Measurements from ENCODE around the gene LAS1L. TPM values are rescaled to one million over a fixed set of nuclear protein-coding genes. Genes with fewer than 3 reads are reported as not detected.
"Not testable (repeated sequence)": the region's sequence is repeated elsewhere in the genome, so short reads cannot be mapped to it uniquely, and the experiment has no call there.

LAS1L gene
- total RNA-seq, 1 donor from 2014 or later: 25.7 TPM

DNA sequence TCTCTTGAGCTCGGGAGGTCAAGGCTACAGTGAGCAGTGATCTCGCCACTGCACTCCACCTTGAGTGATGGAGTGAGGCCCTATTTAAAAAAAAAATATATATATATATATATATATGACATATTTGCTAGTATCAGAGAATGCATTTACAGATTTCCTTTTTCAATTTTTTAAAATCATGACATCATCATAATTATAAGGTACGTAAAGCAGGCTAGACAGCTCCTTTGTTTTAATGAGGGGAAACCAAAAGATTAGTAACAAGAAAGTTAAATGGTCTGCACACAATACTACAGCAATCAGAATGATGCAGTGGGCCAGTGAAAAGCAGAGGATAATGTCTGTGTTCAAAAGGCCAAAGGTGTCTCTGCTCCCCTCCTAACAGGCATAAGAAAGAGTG lies 43.0 kb downstream of the LAS1L start:
- intact Hi-C loops (cut with DNase I): no loop called here
- Histone ChIP-seq H3K4me1 (no peaks in the 10 kb centered on the region), H3K9me3 (no peaks in the 10 kb centered on the region), H3K4me3 (no peak overlapping the region), H3K27me3 (ENCODE audit: low read depth) (no peaks in the 10 kb centered on the region), H3K27ac (no peak overlapping the region), H3K36me3 (no peaks in the 10 kb centered on the region)
- DNase-seq: no peak
- ATAC-seq: no peak
- TF ChIP-seq, protein P1, sequence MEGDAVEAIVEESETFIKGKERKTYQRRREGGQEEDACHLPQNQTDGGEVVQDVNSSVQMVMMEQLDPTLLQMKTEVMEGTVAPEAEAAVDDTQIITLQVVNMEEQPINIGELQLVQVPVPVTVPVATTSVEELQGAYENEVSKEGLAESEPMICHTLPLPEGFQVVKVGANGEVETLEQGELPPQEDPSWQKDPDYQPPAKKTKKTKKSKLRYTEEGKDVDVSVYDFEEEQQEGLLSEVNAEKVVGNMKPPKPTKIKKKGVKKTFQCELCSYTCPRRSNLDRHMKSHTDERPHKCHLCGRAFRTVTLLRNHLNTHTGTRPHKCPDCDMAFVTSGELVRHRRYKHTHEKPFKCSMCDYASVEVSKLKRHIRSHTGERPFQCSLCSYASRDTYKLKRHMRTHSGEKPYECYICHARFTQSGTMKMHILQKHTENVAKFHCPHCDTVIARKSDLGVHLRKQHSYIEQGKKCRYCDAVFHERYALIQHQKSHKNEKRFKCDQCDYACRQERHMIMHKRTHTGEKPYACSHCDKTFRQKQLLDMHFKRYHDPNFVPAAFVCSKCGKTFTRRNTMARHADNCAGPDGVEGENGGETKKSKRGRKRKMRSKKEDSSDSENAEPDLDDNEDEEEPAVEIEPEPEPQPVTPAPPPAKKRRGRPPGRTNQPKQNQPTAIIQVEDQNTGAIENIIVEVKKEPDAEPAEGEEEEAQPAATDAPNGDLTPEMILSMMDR (IDR thresholded peaks at IDR 0.05): no peak

GRCh38 chrX:65488495-65488894 lies 46.1 kb downstream of the LAS1L start:
- Histone ChIP-seq H3K9me3 (no peaks in the 10 kb centered on the region), H3K27me3 (ENCODE audit: low read depth) (no peaks in the 10 kb centered on the region), H3K36me3 (no peaks in the 10 kb centered on the region), H3K4me3 (no peak overlapping the region), H3K4me1 (no peaks in the 10 kb centered on the region), H3K27ac (no peak overlapping the region)
- no peak for ATAC-seq
- DNase-seq: no peak
- TF ChIP-seq, protein P1 (IDR thresholded peaks at IDR 0.05): no peak
- intact Hi-C loops (cut with DNase I): no loop called here

DNA sequence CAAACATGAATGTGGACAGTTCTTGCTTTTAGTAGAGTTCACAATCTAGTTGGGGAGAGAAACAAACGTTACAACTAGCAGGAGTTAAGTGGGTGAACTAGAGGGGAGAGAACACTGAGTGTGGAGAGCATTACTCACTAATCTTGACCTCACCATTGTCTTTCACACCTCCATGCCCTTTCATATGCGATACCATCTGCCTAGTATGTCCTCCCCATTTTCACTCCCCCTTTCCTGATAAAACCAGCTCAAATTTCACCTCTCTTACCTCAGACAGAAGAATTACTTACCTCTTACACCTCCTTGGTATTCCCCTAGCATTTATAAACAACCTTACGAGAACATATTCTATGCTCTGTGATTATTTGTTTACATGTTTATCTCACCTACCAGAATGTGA lies 53.6 kb downstream of the LAS1L start:
- Histone ChIP-seq H3K27ac (no peak overlapping the region), H3K4me1 (no peaks in the 10 kb centered on the region), H3K27me3 (ENCODE audit: low read depth) (no peaks in the 10 kb centered on the region), H3K36me3 (no peaks in the 10 kb centered on the region), H3K9me3 (no peaks in the 10 kb centered on the region), H3K4me3 (no peak overlapping the region)
- no peak for ATAC-seq
- TF ChIP-seq, protein P1 (IDR thresholded peaks at IDR 0.05): no peak
- DNase-seq: no peak
- intact Hi-C loops (cut with DNase I): no loop called here

- H3K27ac ChIP-seq; intact Hi-C loops (cut with DNase I); H3K36me3 ChIP-seq; ATAC-seq; H3K9me3 ChIP-seq; H3K4me3 ChIP-seq; H3K27me3 ChIP-seq (ENCODE audit: low read depth); H3K4me1 ChIP-seq; DNase-seq: not testable (repeated sequence)
Observed at GRCh38 chrX:65479102-65479501, 55.5 kb downstream of the LAS1L start.

DNA sequence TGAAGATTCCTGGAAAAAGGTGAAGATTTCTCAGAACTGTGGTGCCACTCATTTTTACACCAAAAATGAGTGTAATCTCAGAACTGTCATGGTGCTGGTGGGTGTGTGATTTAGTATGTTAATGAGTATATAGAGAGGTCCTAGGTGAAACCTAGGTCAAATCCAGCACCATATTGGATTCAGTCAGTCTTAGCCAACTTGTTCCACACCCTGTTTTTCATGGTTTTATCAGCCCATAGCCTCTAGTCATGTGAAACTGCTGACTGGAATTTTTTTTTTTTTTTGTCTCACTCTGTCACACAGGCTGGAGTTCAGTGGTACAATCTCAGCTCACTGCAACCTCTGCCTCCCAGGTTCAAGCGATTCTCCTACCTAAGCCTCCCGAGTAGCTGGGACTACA lies 58.0 kb downstream of the LAS1L start:
- DNase-seq: no peak
- H3K4me3 ChIP-seq: no peak overlapping the region
- H3K27me3 ChIP-seq (ENCODE audit: low read depth): no peaks in the 10 kb centered on the region
- TF ChIP-seq, protein P1 (IDR thresholded peaks at IDR 0.05): no peak
- ATAC-seq: no peak
- no peaks in the 10 kb centered on the region for H3K36me3 ChIP-seq
- no peaks in the 10 kb centered on the region for H3K9me3 ChIP-seq
- no peaks in the 10 kb centered on the region for H3K4me1 ChIP-seq
- intact Hi-C loops (cut with DNase I): no loop called here
- no peak overlapping the region for H3K27ac ChIP-seq

DNA sequence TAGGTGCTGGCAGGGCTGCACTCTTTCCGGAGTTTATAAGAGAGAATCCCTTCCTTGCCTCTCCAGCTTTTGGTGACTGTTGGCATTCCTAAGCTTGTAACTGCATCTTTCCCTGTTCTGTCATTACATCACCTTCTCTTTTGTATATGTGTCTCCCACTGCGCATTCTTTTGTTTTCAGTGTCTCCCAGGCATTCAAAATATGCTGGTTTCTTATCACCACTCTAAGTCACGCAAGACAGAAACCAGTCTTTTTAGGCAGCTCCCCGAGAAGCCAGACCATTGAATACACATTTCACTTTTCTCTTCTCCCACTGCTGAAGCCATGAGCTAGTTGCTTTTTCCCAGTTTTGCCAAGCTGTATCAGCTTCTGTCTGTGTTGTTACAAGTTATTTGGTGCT lies 71.0 kb downstream of the LAS1L start:
- no peaks in the 10 kb centered on the region for H3K4me1 ChIP-seq
- H3K9me3 ChIP-seq: no peaks in the 10 kb centered on the region
- no peaks in the 10 kb centered on the region for H3K36me3 ChIP-seq
- H3K27me3 ChIP-seq (ENCODE audit: low read depth): no peaks in the 10 kb centered on the region
- no peak overlapping the region for H3K27ac ChIP-seq
- no peak overlapping the region for H3K4me3 ChIP-seq
- intact Hi-C loops (cut with DNase I): no loop called here
- DNase-seq (no peak), ATAC-seq (no peak)
- TF ChIP-seq, protein P1 (IDR thresholded peaks at IDR 0.05): no peak

Other genes with a start within 250 kb of the LAS1L start
- 419 TPM for gene MSN, start 132.9 kb upstream of the LAS1L start, total RNA-seq

Measured in lower lobe of right lung (tissue), 2 donors.